CD4-positive, alpha-beta T cell treated with Interleukin-1 beta for 1 hour (primary cell): ENCODE data around the gene HNF4A.
A peak's percentile ranks its signal among the peaks of the same experiment; 100 is the strongest.

Source experiments
- DNase-seq, 2 donors: peaks; one replicate each; pipeline ENCODE4 v3.0.0-alpha.2; 2020 to 2022

Gene HNF4A

GRCh38 chr20:44426879-44427790 lies 71.6 kb downstream of the HNF4A start:
- DNase-seq = no peak

GRCh38 chr20:44427804-44428173 lies 72.3 kb downstream of the HNF4A start:
- DNase-seq = no peak

- DNase-seq = no peak
Observed at GRCh38 chr20:44428174-44429016, 72.9 kb downstream of the HNF4A start.

- DNase-seq = no peak
Observed at GRCh38 chr20:44429017-44429339, 73.5 kb downstream of the HNF4A start.

- DNase-seq = no peak
Observed at GRCh38 chr20:44429419-44430269, 74.1 kb downstream of the HNF4A start.

- no peak for DNase-seq
Observed at GRCh38 chr20:44430270-44431065, 75.0 kb downstream of the HNF4A start.

- no peak for DNase-seq
Observed at GRCh38 chr20:44431118-44431501, 75.6 kb downstream of the HNF4A start.

GRCh38 chr20:44431502-44432234 lies 76.2 kb downstream of the HNF4A start:
- DNase-seq = no peak

- DNase-seq = no peak
Observed at GRCh38 chr20:44432618-44433577, 77.4 kb downstream of the HNF4A start.

- no peak for DNase-seq
Observed at GRCh38 chr20:44433751-44434538, 78.4 kb downstream of the HNF4A start.

- DNase-seq = peak in 1 of 2 donors; percentile 4
Observed at GRCh38 chr20:44435630-44436335, 80.3 kb downstream of the HNF4A start.

GRCh38 chr20:44436393-44436792 lies 80.9 kb downstream of the HNF4A start:
- no peak for DNase-seq

- DNase-seq = no peak
Observed at GRCh38 chr20:44437497-44437896, 82.0 kb downstream of the HNF4A start.

- no peak for DNase-seq
Observed at GRCh38 chr20:44438782-44439181, 83.3 kb downstream of the HNF4A start.

- no peak for DNase-seq
Observed at GRCh38 chr20:44439318-44439717, 83.8 kb downstream of the HNF4A start.

- DNase-seq = no peak
Observed at GRCh38 chr20:44442298-44443070, 87.0 kb downstream of the HNF4A start.

GRCh38 chr20:44445742-44446710 lies 90.5 kb downstream of the HNF4A start:
- DNase-seq = no peak
